Neural cell (in vitro differentiated cells): Measurements from ENCODE around the gene GNL3. TPM values are rescaled to one million over a fixed set of nuclear protein-coding genes. Genes with fewer than 3 reads are reported as not detected.

Experiments
- H2AFZ ChIP-seq: fragments of 200-600, 300-800 bp; sonication (generic), shearing (Covaris generic); 2 replicates; pipeline ENCODE4 v1.6.0; 2014; ENCODE audit warnings: low read depth, mild to moderate bottlenecking, antibody characterized with exemption, low read length, moderate library complexity
- H3F3A ChIP-seq: fragments of 200-600 bp; shearing (Covaris generic); 2 replicates; pipeline ENCODE4 v1.6.1; 2016; ENCODE audit warnings: mild to moderate bottlenecking, moderate library complexity, mixed read lengths, antibody characterized with exemption, low read length; ENCODE audit not compliant: insufficient read depth, poor library complexity, severe bottlenecking
- H3K27ac ChIP-seq: fragments of 200-600, 300-800 bp; sonication (generic), shearing (Covaris generic); 2 replicates; pipeline ENCODE4 v1.5.1; 2014; ENCODE audit warnings: mild to moderate bottlenecking, low read length, moderate library complexity
- H3K27me3 ChIP-seq: fragments of 300-800, 200-600 bp; sonication (generic), shearing (Covaris generic); 2 replicates; pipeline ENCODE4 v1.6.0; 2014; ENCODE audit warnings: mild to moderate bottlenecking, low read depth, low read length, moderate library complexity; ENCODE audit not compliant: insufficient read depth
- H3K36me3 ChIP-seq: fragments of 300-800, 200-600 bp; sonication (generic), shearing (Covaris generic); 2 replicates; pipeline ENCODE4 v1.5.1; 2014; ENCODE audit warnings: mild to moderate bottlenecking, antibody characterized with exemption, low read length, moderate library complexity; ENCODE audit not compliant: insufficient read depth
- H3K4me2 ChIP-seq: fragments of 300-800, 200-600 bp; sonication (generic), shearing (Covaris generic); 2 replicates; pipeline ENCODE4 v1.6.0; 2014; ENCODE audit warnings: mild to moderate bottlenecking, low read length
- H3K4me3 ChIP-seq: fragments of 300-800, 200-600 bp; sonication (generic), shearing (Covaris generic); 2 replicates; pipeline ENCODE4 v1.5.1; 2014; ENCODE audit warnings: mild to moderate bottlenecking, low read length, moderate library complexity
- H3K79me2 ChIP-seq: fragments of 200-600 bp; shearing (Covaris generic); replicated peaks from 2 replicates; pipeline ENCODE4 v1.6.0; 2014; ENCODE audit warnings: mild to moderate bottlenecking, low read length, moderate library complexity; ENCODE audit not compliant: insufficient read depth
- H3K9ac ChIP-seq: fragments of 300-800, 200-600 bp; sonication (generic), shearing (Covaris generic); 2 replicates; pipeline ENCODE4 v1.6.1; 2016; ENCODE audit warnings: mild to moderate bottlenecking, low read length, mixed read lengths
- H3K9me2 ChIP-seq: fragments of 200-600 bp; shearing (Covaris generic); 2 replicates; pipeline ENCODE4 v1.6.1; 2016; ENCODE audit warnings: mild to moderate bottlenecking, low read length, mixed read lengths; ENCODE audit not compliant: insufficient read depth
- H3K9me3 ChIP-seq: fragments of 200-600, 300-800 bp; sonication (generic), shearing (Covaris generic); 2 replicates; pipeline ENCODE4 v1.6.1; 2016; ENCODE audit warnings: mild to moderate bottlenecking, mixed run types, low read length, moderate library complexity, mixed read lengths
- H4K20me1 ChIP-seq: fragments of 200-600 bp; shearing (Covaris generic); 2 replicates; pipeline ENCODE4 v1.6.1; 2016; ENCODE audit warnings: mild to moderate bottlenecking, mixed run types; ENCODE audit not compliant: insufficient read depth
- CTCF ChIP-seq: fragments of 450-650 bp; IDR thresholded peaks from 2 replicates; pipeline ENCODE4 v1.5.1; 2014; ENCODE audit warnings: antibody characterized with exemption, mild to moderate bottlenecking, moderate library complexity; ENCODE audit not compliant: poor library complexity, severe bottlenecking
- EZH2 ChIP-seq: fragments of 200-600, 300-800 bp; shearing (Covaris generic), sonication (generic); IDR thresholded peaks from 2 replicates; pipeline ENCODE4 v1.6.1; 2014; ENCODE audit warnings: antibody characterized with exemption, low read length, borderline replicate concordance, mild to moderate bottlenecking; ENCODE audit not compliant: insufficient read depth, poor library complexity, severe bottlenecking
- MXI1 ChIP-seq: fragments of 450-650 bp; conservative IDR thresholded peaks from 2 replicates; pipeline ENCODE4 v1.6.1; 2014; ENCODE audit warnings: antibody characterized with exemption, mild to moderate bottlenecking; ENCODE audit not compliant: poor library complexity, severe bottlenecking
- REST ChIP-seq: IDR thresholded peaks from 2 replicates; pipeline ENCODE4 v1.6.1; 2012; ENCODE audit warnings: borderline replicate concordance
- SMC3 ChIP-seq: fragments of 450-650 bp; conservative IDR thresholded peaks from 2 replicates; pipeline ENCODE4 v1.6.1; 2014; ENCODE audit warnings: antibody characterized with exemption, mild to moderate bottlenecking, moderate library complexity; ENCODE audit not compliant: poor library complexity
- polyA plus RNA-seq: library from polyadenylated mRNA; depleted of rRNA; stranded (reverse); fragments of >200 nt; gene quantifications from 2 replicates; pipeline ENCODE4 v1.2.3, GENCODE V29; 2014

GNL3 gene
- polyA plus RNA-seq, 1 donor from 2014 or later = 133 TPM

- Histone ChIP-seq H2AFZ (no peak overlapping the region), H3K4me3 (peak overlapping the region; percentile 99), H3K79me2 (peaks cover 60% of the 10 kb centered on the region), H3K9ac (no peak overlapping the region), H3K9me2 (no peaks in the 10 kb centered on the region), H3K27me3 (no peaks in the 10 kb centered on the region), H4K20me1 (no peaks in the 10 kb centered on the region), H3K27ac (no peak overlapping the region), H3K9me3 (no peaks in the 10 kb centered on the region), H3K36me3 (no peaks in the 10 kb centered on the region), H3K4me2 (no peak overlapping the region), H3F3A (peaks cover 6% of the 10 kb centered on the region)
- TF ChIP-seq SMC3 = no peak
- TF ChIP-seq MXI1 = no peak
- no peak for TF ChIP-seq CTCF
Measured at GRCh38 chr3:52703341-52703740, 17.5 kb downstream of the GNL3 start.

- TF ChIP-seq CTCF = no peak
- TF ChIP-seq MXI1 = peak; percentile 21
- no peaks in the 10 kb centered on the region for H3K36me3 ChIP-seq
- H3K9ac ChIP-seq = peak overlapping the region; percentile 95
- H3K27ac ChIP-seq = peak overlapping the region; percentile 86
- peak overlapping the region; percentile 60 for H2AFZ ChIP-seq
- no peaks in the 10 kb centered on the region for H3K9me2 ChIP-seq
- H3K4me3 ChIP-seq = peak overlapping the region; percentile 99
- H3F3A ChIP-seq = peaks cover 6% of the 10 kb centered on the region
- no peaks in the 10 kb centered on the region for H4K20me1 ChIP-seq
- H3K4me2 ChIP-seq = peak overlapping the region; percentile 71
- no peaks in the 10 kb centered on the region for H3K27me3 ChIP-seq
- peaks cover 57% of the 10 kb centered on the region for H3K79me2 ChIP-seq
- H3K9me3 ChIP-seq = no peaks in the 10 kb centered on the region
Measured at GRCh38 chr3:52704611-52705437, 19.0 kb downstream of the GNL3 start.

GRCh38 chr3:52705438-52705687, 19.5 kb downstream of the GNL3 start:
- TF ChIP-seq REST (peak; percentile 13), EZH2 (no peak)
- Histone ChIP-seq H4K20me1 (no peaks in the 10 kb centered on the region), H3K27ac (peak overlapping the region; percentile 86), H3K9me2 (no peaks in the 10 kb centered on the region), H3K4me2 (peak overlapping the region; percentile 71), H3K36me3 (no peaks in the 10 kb centered on the region), H3K9me3 (no peaks in the 10 kb centered on the region), H3K9ac (peak overlapping the region; percentile 95), H2AFZ (peak overlapping the region; percentile 60), H3K27me3 (no peaks in the 10 kb centered on the region), H3K4me3 (peak overlapping the region; percentile 99), H3F3A (peaks cover 6% of the 10 kb centered on the region), H3K79me2 (peaks cover 56% of the 10 kb centered on the region)
